Endodermal cell (in vitro differentiated cells): Measurements from ENCODE around the gene GREB1. TPM values are rescaled to one million over a fixed set of nuclear protein-coding genes. Genes with fewer than 3 reads are reported as not detected.

Source experiments
- DNase-seq: peaks from one replicate; pipeline ENCODE4 v3.0.0-alpha.2; 2017
- H3K27ac ChIP-seq: 2 replicates; pipeline ENCODE4 v1.5.1; 2013; ENCODE audit warnings: mild to moderate bottlenecking, low read depth, low read length, moderate library complexity
- H3K27me3 ChIP-seq: 2 replicates; pipeline ENCODE4 v1.6.1; 2013; ENCODE audit warnings: mild to moderate bottlenecking, low read length, moderate library complexity; ENCODE audit not compliant: insufficient read depth, control insufficient read depth, poor library complexity, severe bottlenecking
- H3K36me3 ChIP-seq: 2 replicates; pipeline ENCODE4 v1.7.0; 2013; ENCODE audit warnings: mild to moderate bottlenecking, low read length, moderate library complexity; ENCODE audit not compliant: control insufficient read depth, insufficient read depth
- H3K4me1 ChIP-seq: one replicate; pipeline ENCODE4 v1.7.0; 2013; ENCODE audit warnings: low read length; ENCODE audit not compliant: control insufficient read depth, insufficient read depth
- H3K4me3 ChIP-seq: 2 replicates; pipeline ENCODE4 v1.5.1; 2013; ENCODE audit warnings: mild to moderate bottlenecking, low read length, moderate library complexity
- H3K9ac ChIP-seq: 2 replicates; pipeline ENCODE4 v1.6.1; 2013; ENCODE audit warnings: mild to moderate bottlenecking, low read length, moderate library complexity; ENCODE audit not compliant: poor library complexity, severe bottlenecking; ENCODE audit errors: extremely low read depth
- H3K9me3 ChIP-seq: 2 replicates; pipeline ENCODE4 v1.6.1; 2013; ENCODE audit warnings: mild to moderate bottlenecking, low read length, moderate library complexity; ENCODE audit not compliant: control insufficient read depth
- H3K27ac Mint-ChIP-seq: 2 replicates; pipeline ENCODE4 v1.8.0; 2020; ENCODE audit warnings: mixed read lengths
- H3K27me3 Mint-ChIP-seq: 2 replicates; pipeline ENCODE4 v1.8.0; 2021; ENCODE audit warnings: mild to moderate bottlenecking, mixed read lengths; ENCODE audit not compliant: insufficient read depth
- H3K36me3 Mint-ChIP-seq: 2 replicates; pipeline ENCODE4 v1.8.0; 2020; ENCODE audit warnings: low read depth, mixed read lengths
- H3K4me1 Mint-ChIP-seq: 2 replicates; pipeline ENCODE4 v1.8.0; 2020; ENCODE audit warnings: mixed read lengths
- H3K4me3 Mint-ChIP-seq: 2 replicates; pipeline ENCODE4 v1.8.0; 2020; ENCODE audit warnings: mild to moderate bottlenecking, moderate library complexity, mixed read lengths
- H3K9me3 Mint-ChIP-seq: 2 replicates; pipeline ENCODE4 v1.8.0; 2020; ENCODE audit warnings: mild to moderate bottlenecking, mixed read lengths
- CTCF ChIP-seq: fragments of 200-600 bp; sonication (generic); conservative IDR thresholded peaks from 2 replicates; pipeline ENCODE4 v1.5.0; 2021; ENCODE audit warnings: antibody characterized with exemption, mild to moderate bottlenecking
- whole genome bisulfite sequencing, 2 experiments: methylation state at CpG; one replicate each; pipeline versions ENCODE4 v1.1.5 to v1.1.7; 2013; ENCODE audit warnings: missing lambda C conversion rate in 2 of 2, mixed read lengths in 1 of 2; ENCODE audit not compliant: insufficient coverage in 1 of 2, insufficient read length in 1 of 2; 5-methylcytosine and 5-hydroxymethylcytosine counted together
- total RNA-seq, 2 donors: library from RNA; stranded (reverse); fragmentation: NEBNext Ultra II Directional in 1 of 2; extraction: Animal tissue kit (Norgen Biotek cat#: 25700) in 1 of 2; gene quantifications; 2 replicates in 1 of 2; 3 replicates in 1 of 2; pipeline ENCODE4 v1.2.1, GENCODE V29; 2021

GREB1 gene
- total RNA-seq, 2 donors from 2014 or later, result 86.4 to 106 TPM

- no peak overlapping the region for H3K27ac Mint-ChIP-seq
- Histone ChIP-seq H3K27me3 (no peaks in the 10 kb centered on the region), H3K4me3 (no peak overlapping the region), H3K4me1 (peaks cover 25% of the 10 kb centered on the region), H3K27ac (no peak overlapping the region), H3K9ac (no peak overlapping the region), H3K9me3 (no peaks in the 10 kb centered on the region), H3K36me3 (peaks cover 16% of the 10 kb centered on the region)
- H3K4me3 Mint-ChIP-seq, result no peak overlapping the region
- H3K27me3 Mint-ChIP-seq, result no peaks in the 10 kb centered on the region
- no peaks in the 10 kb centered on the region for H3K9me3 Mint-ChIP-seq
- TF ChIP-seq CTCF, result no peak
- no peak for DNase-seq
- peaks cover 5% of the 10 kb centered on the region for H3K36me3 Mint-ChIP-seq
- H3K4me1 Mint-ChIP-seq, result peaks cover 60% of the 10 kb centered on the region
- WGBS, 2 experiments, result 89 to 96% methylated on average over 3 to 5 of the region's 6 CpGs
These were observed 12.2 kb downstream of the GREB1 start for GRCh38 chr2:11546072-11546471.

- Histone ChIP-seq H3K27ac (no peak overlapping the region), H3K27me3 (no peaks in the 10 kb centered on the region), H3K9ac (no peak overlapping the region), H3K36me3 (peaks cover 23% of the 10 kb centered on the region), H3K9me3 (no peaks in the 10 kb centered on the region), H3K4me3 (no peak overlapping the region), H3K4me1 (peaks cover 14% of the 10 kb centered on the region)
- no peak overlapping the region for H3K27ac Mint-ChIP-seq
- WGBS, 2 experiments, result 87 to 94% methylated on average over 4 to 6 of the region's 6 CpGs
- TF ChIP-seq CTCF, result no peak
- no peak for DNase-seq
- peaks cover 47% of the 10 kb centered on the region for H3K4me1 Mint-ChIP-seq
- no peak overlapping the region for H3K4me3 Mint-ChIP-seq
- H3K36me3 Mint-ChIP-seq, result peaks cover 10% of the 10 kb centered on the region
- H3K9me3 Mint-ChIP-seq, result no peaks in the 10 kb centered on the region
- no peaks in the 10 kb centered on the region for H3K27me3 Mint-ChIP-seq
These were observed 14.2 kb downstream of the GREB1 start for GRCh38 chr2:11547912-11548497.

- no peak overlapping the region for H3K4me3 Mint-ChIP-seq
- peaks cover 23% of the 10 kb centered on the region for H3K36me3 ChIP-seq
- H3K4me1 ChIP-seq, result peaks cover 19% of the 10 kb centered on the region
- H3K9ac ChIP-seq, result no peak overlapping the region
- H3K36me3 Mint-ChIP-seq, result peaks cover 10% of the 10 kb centered on the region
- H3K4me3 ChIP-seq, result no peak overlapping the region
- no peaks in the 10 kb centered on the region for H3K27me3 Mint-ChIP-seq
- TF ChIP-seq CTCF, result no peak
- H3K9me3 ChIP-seq, result no peaks in the 10 kb centered on the region
- DNase-seq, result no peak
- H3K27ac Mint-ChIP-seq, result peak overlapping the region; percentile 82
- no peaks in the 10 kb centered on the region for H3K9me3 Mint-ChIP-seq
- peaks cover 44% of the 10 kb centered on the region for H3K4me1 Mint-ChIP-seq
- H3K27me3 ChIP-seq, result no peaks in the 10 kb centered on the region
- no peak overlapping the region for H3K27ac ChIP-seq
- 83 to 100% methylated on average over 1 to 2 of the region's 2 CpGs for WGBS, 2 experiments
These were observed 16.5 kb downstream of the GREB1 start for GRCh38 chr2:11550302-11550701.
